NOMO-1 (cell line): ENCODE results near the gene KCNC1.

Source experiments
- DNase-seq, 2 experiments: peaks; one replicate each; lab custom pipeline; 2025; ENCODE audit not compliant: unreplicated experiment in 2 of 2; lab: John Stamatoyannopoulos, UW

The KCNC1 gene

GRCh38 chr11:17751558-17751957 lies 17.0 kb downstream of the KCNC1 start:
- no peak for DNase-seq

- DNase-seq = no peak
Observed at GRCh38 chr11:17752144-17752543, 17.6 kb downstream of the KCNC1 start.

GRCh38 chr11:17753153-17753552 lies 18.6 kb downstream of the KCNC1 start:
- no peak for DNase-seq

- no peak for DNase-seq
Observed at GRCh38 chr11:17753641-17754040, 19.1 kb downstream of the KCNC1 start.

GRCh38 chr11:17755891-17756290 lies 21.3 kb downstream of the KCNC1 start:
- no peak for DNase-seq

- DNase-seq = peak; percentile 16 to 31
Observed at GRCh38 chr11:17760102-17761029, 25.8 kb downstream of the KCNC1 start.

- DNase-seq = no peak
Observed at GRCh38 chr11:17762309-17762974, 27.9 kb downstream of the KCNC1 start.

- no peak for DNase-seq
Observed at GRCh38 chr11:17763244-17763643, 28.7 kb downstream of the KCNC1 start.

- no peak for DNase-seq
Observed at GRCh38 chr11:17763703-17764102, 29.1 kb downstream of the KCNC1 start.

GRCh38 chr11:17764446-17765218 lies 30.1 kb downstream of the KCNC1 start:
- DNase-seq = no peak

GRCh38 chr11:17765356-17766072 lies 30.9 kb downstream of the KCNC1 start:
- no peak for DNase-seq

- no peak for DNase-seq
Observed at GRCh38 chr11:17766073-17766359, 31.4 kb downstream of the KCNC1 start.

- DNase-seq = no peak
Observed at GRCh38 chr11:17766590-17766989, 32.0 kb downstream of the KCNC1 start.

- no peak for DNase-seq
Observed at GRCh38 chr11:17767301-17767885, 32.8 kb downstream of the KCNC1 start.

- no peak for DNase-seq
Observed at GRCh38 chr11:17767914-17768313, 33.3 kb downstream of the KCNC1 start.

GRCh38 chr11:17768547-17768946 lies 34.0 kb downstream of the KCNC1 start:
- DNase-seq = no peak

GRCh38 chr11:17769218-17769617 lies 34.6 kb downstream of the KCNC1 start:
- DNase-seq = no peak

GRCh38 chr11:17770048-17770652 lies 35.6 kb downstream of the KCNC1 start:
- no peak for DNase-seq

GRCh38 chr11:17770917-17771316 lies 36.3 kb downstream of the KCNC1 start:
- no peak for DNase-seq

- no peak for DNase-seq
Observed at GRCh38 chr11:17771415-17771814, 36.8 kb downstream of the KCNC1 start.
